Fibroblast of villous mesenchyme (primary cell): ENCODE data around the gene ANKRD44. TPM values are rescaled to one million over a fixed set of nuclear protein-coding genes. Genes with fewer than 3 reads are reported as not detected.

Experiments
- DNase-seq: peaks from one replicate; pipeline ENCODE4 v3.0.0-alpha.2; 2010; ENCODE audit warnings: low read depth
- H3K4me3 ChIP-seq: 2 replicates; pipeline ENCODE4 v1.5.1; 2011; ENCODE audit warnings: low read depth, mild to moderate bottlenecking, low read length
- CTCF ChIP-seq: IDR thresholded peaks from 2 replicates; pipeline ENCODE4 v1.5.1; 2012; ENCODE audit warnings: low read depth, mild to moderate bottlenecking, low read length; ENCODE audit not compliant: insufficient read depth
- total RNA-seq: library from RNA; depleted of rRNA; stranded (reverse); fragments of >200 nt; gene quantifications from 2 replicates; pipeline ENCODE4 v1.2.3, GENCODE V29; 2012

Gene ANKRD44
- total RNA-seq, 1 donor, result 3.9 TPM

GRCh38 chr2:197144183-197144582, 166.4 kb downstream of the ANKRD44 start:
- DNase-seq, result no peak
- TF ChIP-seq CTCF, result no peak
- H3K4me3 ChIP-seq, result no peak overlapping the region

- no peak overlapping the region for H3K4me3 ChIP-seq
- no peak for DNase-seq
- TF ChIP-seq CTCF, result no peak
Measured at GRCh38 chr2:197141702-197142473, 168.7 kb downstream of the ANKRD44 start.

- no peak overlapping the region for H3K4me3 ChIP-seq
- no peak for DNase-seq
- no peak for TF ChIP-seq CTCF
Measured at GRCh38 chr2:197140045-197140444, 170.5 kb downstream of the ANKRD44 start.

- no peak overlapping the region for H3K4me3 ChIP-seq
- no peak for DNase-seq
- no peak for TF ChIP-seq CTCF
Measured at GRCh38 chr2:197138506-197138905, 172.1 kb downstream of the ANKRD44 start.

- H3K4me3 ChIP-seq, result no peak overlapping the region
- TF ChIP-seq CTCF, result no peak
- no peak for DNase-seq
Measured at GRCh38 chr2:197137826-197138477, 172.6 kb downstream of the ANKRD44 start.

DNA sequence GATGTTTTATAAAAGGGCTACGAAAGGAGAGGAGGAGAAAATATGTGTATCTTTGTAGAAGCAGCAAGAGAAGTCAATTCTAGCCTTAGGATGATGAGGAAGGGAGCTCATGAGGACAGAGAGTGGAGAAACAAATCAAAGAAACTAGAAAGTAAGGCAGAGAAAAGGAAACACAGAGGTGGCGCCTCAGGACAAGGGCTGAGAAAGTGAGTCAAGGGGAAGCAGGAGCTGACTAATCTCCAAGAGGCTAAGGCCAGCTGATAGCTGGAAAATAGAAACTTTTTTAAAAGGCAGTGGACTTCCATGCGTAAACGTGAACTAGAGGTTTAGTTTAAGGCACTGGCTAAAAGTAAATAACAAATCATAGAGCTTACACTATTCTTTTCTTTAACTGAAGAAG, 173.3 kb downstream of the ANKRD44 start:
- TF ChIP-seq CTCF, result no peak
- DNase-seq, result no peak
- no peak overlapping the region for H3K4me3 ChIP-seq
